Muscle of arm (tissue), 12 donors: ENCODE results near the gene ANAPC10. TPM values are rescaled to one million over a fixed set of nuclear protein-coding genes. Genes with fewer than 3 reads are reported as not detected.

Source experiments
- DNase-seq: peaks from one replicate; pipeline ENCODE4 v3.0.0-alpha.2; 2013
- polyA plus RNA-seq, 12 donors: library from polyadenylated mRNA; unstranded; fragments of 120-200 nt; gene quantifications; one replicate each; pipeline ENCODE4 v1.2.1, GENCODE V29; 2013; ENCODE audit not compliant: insufficient read length in 12 of 12

Gene ANAPC10
- polyA plus RNA-seq, 12 donors: 17.8 to 25.1 (median 20.2) TPM; not detected in 1

- no peak for DNase-seq
Observed at GRCh38 chr4:145076469-145076855, 21.5 kb downstream of the ANAPC10 start.

GRCh38 chr4:145075742-145076468 is 22.1 kb downstream of the ANAPC10 start:
- no peak for DNase-seq

- DNase-seq: no peak
Observed at GRCh38 chr4:145071560-145071959, 26.4 kb downstream of the ANAPC10 start.

DNA sequence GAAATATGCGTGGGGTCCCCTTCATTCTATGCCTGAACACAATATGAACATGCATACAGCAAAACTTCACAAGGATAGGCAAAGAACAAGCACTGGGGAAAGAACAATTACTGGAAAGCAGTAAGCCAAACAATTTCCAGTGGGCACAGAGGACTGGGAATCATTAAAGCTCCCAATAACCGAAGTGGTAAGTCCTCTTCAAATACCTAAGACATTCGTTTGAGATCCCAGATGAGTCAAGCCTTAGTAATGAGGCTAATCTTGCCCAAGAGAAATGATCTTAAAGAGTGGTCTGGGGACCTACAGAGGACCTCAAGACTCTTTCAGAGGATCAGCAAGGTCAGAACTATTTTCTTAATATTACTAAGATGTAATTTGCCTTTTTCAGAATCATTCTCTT is 28.6 kb downstream of the ANAPC10 start:
- DNase-seq: no peak

- DNase-seq: no peak
Observed at GRCh38 chr4:145066063-145066501, 31.9 kb downstream of the ANAPC10 start.

DNA sequence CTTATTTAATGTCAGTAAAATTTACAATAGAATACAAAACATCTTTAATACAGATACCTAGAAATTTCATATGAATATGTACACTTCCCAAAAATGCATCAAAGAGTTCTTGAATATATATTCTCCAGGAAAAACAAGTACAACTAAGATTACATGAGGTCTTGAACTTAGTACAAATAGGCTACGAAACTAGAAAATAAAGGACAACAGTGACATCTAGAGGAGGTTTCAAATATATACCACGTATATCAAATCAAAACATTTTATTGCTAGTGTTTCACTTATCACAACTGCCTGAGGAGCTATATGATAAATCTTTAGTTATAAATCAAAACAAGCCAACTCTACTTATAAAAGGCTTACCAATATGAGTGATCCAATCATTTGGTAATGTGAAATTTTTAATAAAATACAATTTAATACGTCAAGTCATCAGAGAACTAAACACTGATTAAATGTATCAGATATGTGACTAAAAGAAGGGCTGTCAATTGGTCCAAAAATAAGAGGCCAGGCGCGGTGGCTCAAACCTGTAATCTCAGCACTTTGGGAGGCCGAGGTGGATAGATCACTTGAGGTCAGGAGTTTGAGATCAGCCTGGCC is 36.6 kb downstream of the ANAPC10 start:
- DNase-seq: peak; percentile 61

DNA sequence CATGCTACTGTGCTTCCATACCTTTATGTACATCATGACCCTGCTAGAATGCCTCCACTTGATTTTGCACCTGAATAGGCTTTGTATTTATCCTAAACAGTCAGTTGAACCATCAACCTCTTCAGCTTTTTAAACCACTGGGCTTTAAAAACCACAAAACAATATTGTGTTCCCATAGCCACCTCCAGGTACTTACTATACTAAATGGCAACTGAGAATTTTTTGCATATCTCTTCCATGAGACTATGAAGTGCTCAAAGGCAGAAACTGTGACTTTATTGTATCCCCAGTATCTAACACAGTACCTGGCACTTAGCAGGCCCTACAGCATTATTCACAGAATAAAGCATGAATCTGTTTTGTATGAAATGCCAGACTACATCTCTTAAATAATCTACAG is 39.7 kb downstream of the ANAPC10 start:
- no peak for DNase-seq

GRCh38 chr4:145056325-145057130 is 41.5 kb downstream of the ANAPC10 start:
- DNase-seq: no peak

GRCh38 chr4:145055533-145056257 is 42.3 kb downstream of the ANAPC10 start:
- no peak for DNase-seq

DNA sequence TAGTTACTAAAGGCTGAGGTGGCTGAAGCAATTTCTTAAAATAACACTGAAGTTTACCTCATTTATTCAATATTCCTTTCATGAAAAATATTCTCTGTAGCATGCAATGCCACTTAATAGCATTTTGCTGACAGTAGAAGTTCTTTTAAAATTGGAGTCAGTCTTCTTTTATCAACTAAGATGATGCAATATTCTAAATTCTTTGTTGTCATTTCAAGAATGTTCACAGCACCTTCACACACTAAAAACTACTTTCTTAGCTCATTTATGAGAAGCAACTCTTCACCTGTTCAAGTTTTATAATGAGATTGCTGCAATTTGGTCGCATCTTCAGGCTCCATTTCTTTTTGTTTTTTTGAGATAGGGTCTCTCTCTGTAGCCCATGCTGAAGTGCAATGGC is 48.8 kb downstream of the ANAPC10 start:
- DNase-seq: no peak

- no peak for DNase-seq
Observed at GRCh38 chr4:145048817-145049216, 49.2 kb downstream of the ANAPC10 start.

GRCh38 chr4:145047151-145047550 is 50.8 kb downstream of the ANAPC10 start:
- no peak for DNase-seq

DNA sequence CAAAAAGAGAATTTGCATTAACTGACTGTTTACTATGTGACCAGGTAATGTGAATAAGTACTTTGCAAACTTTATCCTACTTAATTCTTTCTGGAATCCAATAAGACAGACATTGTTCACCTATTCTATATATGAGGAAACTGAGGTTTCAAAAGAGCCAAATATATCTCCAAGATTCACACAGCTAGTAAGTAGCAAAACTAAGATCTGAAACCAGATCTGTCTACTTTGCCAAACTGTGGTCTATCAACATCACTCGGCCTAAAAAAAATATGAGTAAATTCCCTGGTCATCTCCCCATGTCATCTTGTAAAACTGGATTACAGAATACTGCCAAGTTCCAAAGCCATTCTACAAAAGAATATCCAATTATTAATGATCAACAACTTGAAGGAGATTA is 52.8 kb downstream of the ANAPC10 start:
- DNase-seq: no peak

DNA sequence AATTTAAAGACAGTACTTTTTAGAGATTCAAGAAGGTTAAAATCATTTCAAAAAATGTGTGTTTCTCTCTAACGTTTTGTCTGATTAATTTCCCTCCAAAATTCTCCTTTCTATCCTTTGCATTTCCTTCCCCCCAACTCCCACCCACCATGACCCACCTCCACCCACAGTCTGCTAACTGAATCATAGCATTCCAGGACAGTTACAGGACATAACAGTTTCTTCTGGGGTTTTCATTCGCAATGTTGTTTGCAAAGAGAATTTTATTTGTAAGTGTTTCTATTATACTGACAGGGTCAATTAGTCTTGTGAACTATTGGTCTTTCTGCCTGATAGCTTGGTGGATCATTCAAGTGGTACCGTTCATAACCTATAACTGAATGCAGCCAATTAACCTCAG is 53.7 kb downstream of the ANAPC10 start:
- no peak for DNase-seq

- DNase-seq: no peak
Observed at GRCh38 chr4:145043306-145043705, 54.7 kb downstream of the ANAPC10 start.

DNA sequence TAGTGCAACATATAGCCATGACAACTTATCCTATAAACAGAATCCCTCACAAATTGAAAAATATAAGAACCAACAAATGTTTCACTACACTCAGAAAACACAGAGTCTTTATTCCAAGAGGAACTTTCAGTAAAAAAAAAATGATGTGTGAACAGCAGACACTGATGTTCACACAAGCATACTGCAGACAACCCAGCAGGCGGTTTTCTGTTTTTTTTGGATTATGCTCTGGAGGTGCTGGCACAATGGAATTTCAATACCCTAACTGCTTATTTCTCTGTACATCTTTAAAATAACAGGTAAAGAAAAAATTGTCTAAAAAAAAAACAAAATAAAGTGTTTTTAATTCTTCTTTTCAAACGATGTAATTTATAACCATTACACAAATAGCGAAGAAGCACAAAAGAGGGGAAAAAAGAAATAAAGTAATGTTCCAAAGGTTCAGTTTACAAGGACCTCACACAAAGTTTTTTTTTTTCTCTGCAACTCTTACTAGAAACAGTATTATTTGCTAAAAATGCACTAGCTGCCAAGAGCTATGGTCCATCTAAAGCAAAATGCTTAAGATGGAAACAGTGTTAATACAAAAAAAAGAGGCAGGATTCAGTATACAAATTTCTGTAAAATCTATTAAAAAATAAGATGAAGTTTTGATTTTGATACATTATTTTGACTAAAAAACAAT is 55.3 kb downstream of the ANAPC10 start:
- no peak for DNase-seq

GRCh38 chr4:145041378-145041777 is 56.6 kb downstream of the ANAPC10 start:
- DNase-seq: no peak

GRCh38 chr4:145035494-145036136 is 62.4 kb downstream of the ANAPC10 start:
- no peak for DNase-seq

GRCh38 chr4:145034727-145035211 is 63.2 kb downstream of the ANAPC10 start:
- no peak for DNase-seq

GRCh38 chr4:145019346-145019745 is 78.7 kb downstream of the ANAPC10 start:
- DNase-seq: no peak

DNA sequence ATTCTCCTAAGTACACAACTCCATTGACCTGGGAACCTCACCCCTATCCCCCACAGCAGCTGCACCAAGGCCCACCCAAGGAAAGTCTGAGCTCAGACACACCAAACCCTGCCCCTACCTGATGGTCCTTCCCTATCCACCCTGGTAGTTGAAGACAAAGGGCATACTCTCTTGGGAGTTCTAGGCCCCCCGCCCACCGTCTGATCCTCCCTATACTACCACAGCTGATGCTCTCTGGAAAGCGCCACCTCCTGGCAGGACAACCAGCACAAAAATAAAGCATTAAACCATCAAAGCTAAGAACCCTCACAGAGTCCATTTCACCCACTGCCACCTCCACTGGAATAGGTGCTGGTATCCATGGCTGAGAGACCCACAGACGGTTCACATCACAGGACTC is 83.6 kb downstream of the ANAPC10 start:
- no peak for DNase-seq
